CD14-positive monocyte (primary cell): ENCODE data around the gene ZNF865. TPM values are rescaled to one million over a fixed set of nuclear protein-coding genes. Genes with fewer than 3 reads are reported as not detected.

Experiments used
- DNase-seq, 3 donors: peaks; one replicate each; pipeline ENCODE4 v3.0.0-alpha.2; 2011 to 2022
- H2AFZ ChIP-seq: 2 replicates; pipeline ENCODE4 v1.6.0; 2012; ENCODE audit warnings: mild to moderate bottlenecking, low read depth, low read length, inconsistent platforms; ENCODE audit not compliant: insufficient read depth, poor library complexity, severe bottlenecking
- H3K27ac ChIP-seq, 2 donors: 1 replicate in 1 of 2; 2 replicates in 1 of 2; pipeline ENCODE4 v1.5.1; 2012 to 2013; ENCODE audit warnings: low read length in 2 of 2, control low read depth in 1 of 2, inconsistent platforms in 1 of 2, low read depth in 1 of 2, mild to moderate bottlenecking in 1 of 2
- H3K27me3 ChIP-seq, 2 donors: one replicate each; pipeline versions ENCODE4 v1.6.0 to v1.6.1; 2011 to 2013; ENCODE audit warnings: low read length in 2 of 2; ENCODE audit not compliant: control insufficient read depth in 2 of 2, insufficient read depth in 2 of 2
- H3K36me3 ChIP-seq, 2 donors: replicated peaks in 1 of 2; 1 replicate in 1 of 2; 2 replicates in 1 of 2; pipeline versions ENCODE4 v1.5.1 to v1.6.1; 2012 to 2013; ENCODE audit warnings: low read length in 2 of 2, control low read depth in 1 of 2, inconsistent platforms in 1 of 2, mild to moderate bottlenecking in 1 of 2; ENCODE audit not compliant: insufficient read depth in 2 of 2, control insufficient read depth in 1 of 2
- H3K4me1 ChIP-seq, 2 donors: 1 replicate in 1 of 2; 2 replicates in 1 of 2; pipeline versions ENCODE4 v1.5.1 to v1.6.1; 2012 to 2013; ENCODE audit warnings: low read length in 2 of 2, control low read depth in 1 of 2, inconsistent platforms in 1 of 2, mild to moderate bottlenecking in 1 of 2, moderate library complexity in 1 of 2; ENCODE audit not compliant: insufficient read depth in 2 of 2, control insufficient read depth in 1 of 2
- H3K4me2 ChIP-seq: replicated peaks from 2 replicates; pipeline ENCODE3; 2012; ENCODE audit warnings: low read length, moderate library complexity, mild to moderate bottlenecking; ENCODE audit not compliant: poor library complexity, severe bottlenecking; ENCODE audit errors: extremely low read depth
- H3K4me3 ChIP-seq, 3 experiments: fragments of 200-600 bp in 1 of 3; sonication (generic) in 1 of 3; replicated peaks in 1 of 3; 1 replicate in 2 of 3; 2 replicates in 1 of 3; pipeline ENCODE4 v1.5.1; 2011 to 2013; ENCODE audit warnings: low read length in 3 of 3, mild to moderate bottlenecking in 3 of 3, control low read depth in 2 of 3, low read depth in 2 of 3, inconsistent platforms in 1 of 3, moderate library complexity in 1 of 3
- H3K79me2 ChIP-seq: 2 replicates; pipeline ENCODE4 v1.6.0; 2012; ENCODE audit warnings: mild to moderate bottlenecking, control low read depth, inconsistent platforms, low read length, moderate library complexity; ENCODE audit not compliant: insufficient read depth
- H3K9ac ChIP-seq: 2 replicates; pipeline ENCODE4 v1.6.0; 2017; ENCODE audit warnings: low read length, mild to moderate bottlenecking; ENCODE audit not compliant: insufficient read depth, poor library complexity, severe bottlenecking
- H3K9me3 ChIP-seq, 2 donors: replicated peaks in 1 of 2; 1 replicate in 1 of 2; 2 replicates in 1 of 2; pipeline versions ENCODE4 v1.5.1 to v1.6.1; 2012 to 2013; ENCODE audit warnings: low read length in 2 of 2, control low read depth in 1 of 2; ENCODE audit not compliant: control insufficient read depth in 1 of 2, insufficient read depth in 1 of 2
- H4K20me1 ChIP-seq: 2 replicates; pipeline ENCODE4 v1.6.0; 2012; ENCODE audit warnings: mild to moderate bottlenecking, low read length, control low read depth, moderate library complexity; ENCODE audit not compliant: insufficient read depth
- H3K27ac Mint-ChIP-seq, 7 donors: one replicate each; pipeline ENCODE4 v1.8.0; 2020; ENCODE audit warnings: mild to moderate bottlenecking in 7 of 7, mixed read lengths in 7 of 7, moderate library complexity in 6 of 7, inconsistent platforms in 2 of 7
- H3K27me3 Mint-ChIP-seq, 3 donors: one replicate each; pipeline ENCODE4 v1.8.0; 2021 to 2022; ENCODE audit warnings: low read depth in 3 of 3, mild to moderate bottlenecking in 3 of 3, mixed read lengths in 3 of 3, moderate library complexity in 3 of 3, inconsistent platforms in 1 of 3
- H3K36me3 Mint-ChIP-seq, 2 donors: one replicate each; pipeline ENCODE4 v1.8.0; 2020; ENCODE audit warnings: mixed read lengths in 2 of 2, inconsistent platforms in 1 of 2, mild to moderate bottlenecking in 1 of 2
- H3K4me1 Mint-ChIP-seq: one replicate; pipeline ENCODE4 v1.8.0; 2020; ENCODE audit warnings: mild to moderate bottlenecking, mixed read lengths
- H3K4me3 Mint-ChIP-seq, 2 donors: one replicate each; pipeline ENCODE4 v1.8.0; 2020; ENCODE audit warnings: mild to moderate bottlenecking in 2 of 2, mixed read lengths in 2 of 2, moderate library complexity in 1 of 2
- H3K9me3 Mint-ChIP-seq, 7 donors: one replicate each; pipeline ENCODE4 v1.8.0; 2020 to 2022; ENCODE audit warnings: mixed read lengths in 7 of 7, mild to moderate bottlenecking in 6 of 7, moderate library complexity in 6 of 7, inconsistent platforms in 2 of 7
- CTCF ChIP-seq: fragments of 200-600 bp; IDR thresholded peaks from one replicate; pipeline ENCODE4 v1.8.0; 2022; ENCODE audit warnings: antibody characterized with exemption, mild to moderate bottlenecking
- WGBS: methylation state at CpG from one replicate; pipeline ENCODE4 v1.1.5; 2013; ENCODE audit warnings: missing lambda C conversion rate; ENCODE audit not compliant: insufficient coverage; 5-methylcytosine and 5-hydroxymethylcytosine counted together
- intact Hi-C, 2 donors: fragments of 100-400 bp; cut with micrococcal nuclease; formaldehyde crosslinking; loops; one replicate each; pipeline versions ENCODE4 v1.15.0 to v1.15.1; 2023
- polyA plus RNA-seq, 3 donors: library from polyadenylated mRNA; depleted of rRNA in 1 of 3; unstranded in 2 of 3; stranded (reverse) in 1 of 3; fragments of 300-500 nt in 2 of 3; fragments of >200 nt in 1 of 3; fragmentation: Illumina TruSeq in 2 of 3; gene quantifications; 1 replicate in 2 of 3; 2 replicates in 1 of 3; pipeline ENCODE4 v1.2.3, GENCODE V29; 2012 to 2021

Gene ZNF865
- polyA plus RNA-seq, 3 donors, result 0.03 to 6.0 (median 0.07) TPM

DNA sequence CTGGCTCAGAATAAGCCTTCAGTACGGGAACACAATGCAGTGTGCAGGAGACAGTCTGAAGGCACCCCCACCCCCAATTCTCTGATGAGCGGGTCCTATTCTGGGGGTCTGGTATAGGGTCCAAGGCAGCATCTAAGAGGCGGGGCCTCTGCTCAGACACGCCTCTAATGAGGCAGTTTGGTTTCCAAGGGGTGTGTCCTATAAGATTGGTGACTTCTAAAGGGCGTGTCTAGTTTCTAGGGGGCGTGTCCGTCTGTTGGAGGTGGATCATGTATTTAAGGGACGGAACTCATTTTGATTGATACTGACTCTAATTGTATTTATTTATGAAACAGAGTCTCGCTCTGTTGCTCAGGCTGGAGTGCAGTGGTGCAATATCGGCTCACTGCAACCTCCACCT, 14.8 kb upstream of the ZNF865 start:
- Mint-ChIP-seq H3K27ac (no peak overlapping the region), H3K9me3 (peaks cover 3 to 14% (median 5%) of the 10 kb centered on the region in 7 donors), H3K36me3 (peaks cover 15 to 24% of the 10 kb centered on the region in 2 donors), H3K4me3 (no peak overlapping the region), H3K4me1 (peaks cover 16% of the 10 kb centered on the region), H3K27me3 (peaks cover 13 to 21% (median 19%) of the 10 kb centered on the region in 3 donors)
- Histone ChIP-seq H3K36me3 (peaks cover 14 to 20% of the 10 kb centered on the region in 2 donors), H3K9ac (no peak overlapping the region), H3K9me3 (peaks cover 0 to 4% of the 10 kb centered on the region in 2 donors), H3K79me2 (no peaks in the 10 kb centered on the region), H3K27ac (no peak overlapping the region), H3K27me3 (peaks cover 7 to 16% of the 10 kb centered on the region in 2 donors), H3K4me2 (no peak overlapping the region), H3K4me3 (no peak overlapping the region), H2AFZ (no peak overlapping the region), H3K4me1 (peaks cover 10 to 20% of the 10 kb centered on the region in 2 donors), H4K20me1 (no peaks in the 10 kb centered on the region)
- TF ChIP-seq CTCF, result no peak
- 90% methylated on average over 2 of the region's 10 CpGs for WGBS
- intact Hi-C loops, result no loop called here
- DNase-seq, result no peak

DNA sequence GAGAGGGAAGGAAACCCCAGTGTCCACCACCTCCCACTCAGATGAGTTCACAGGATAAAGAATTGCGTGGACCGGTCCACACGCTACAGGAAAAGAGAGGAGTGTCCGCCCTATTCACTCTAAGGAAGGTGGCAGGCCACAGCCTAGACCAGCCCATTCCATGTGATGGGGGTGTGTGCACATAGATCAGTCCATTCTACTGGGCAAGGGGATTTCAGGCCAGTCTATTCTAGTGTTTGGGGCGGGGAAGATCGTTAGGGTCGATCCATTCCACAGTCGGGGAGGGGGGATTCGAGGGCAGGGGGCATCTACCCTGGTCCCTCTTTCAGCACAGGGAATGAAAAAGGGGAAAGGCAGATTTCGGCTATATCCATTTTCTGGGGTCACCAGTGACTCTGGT, 13.9 kb upstream of the ZNF865 start:
- peaks cover 10% of the 10 kb centered on the region in 2 donors for H3K4me1 ChIP-seq
- intact Hi-C loops, result no loop called here
- no peak overlapping the region for H3K9ac ChIP-seq
- WGBS, result 94% methylated on average over 3 of the region's 10 CpGs
- H3K27me3 Mint-ChIP-seq, result peaks cover 5 to 12% (median 10%) of the 10 kb centered on the region in 3 donors
- no peak overlapping the region for H2AFZ ChIP-seq
- H3K4me2 ChIP-seq, result no peak overlapping the region
- peaks cover 0 to 10% of the 10 kb centered on the region in 2 donors for H3K9me3 ChIP-seq
- H3K27ac ChIP-seq, result no peak overlapping the region
- H3K27ac Mint-ChIP-seq, result no peak overlapping the region
- H3K9me3 Mint-ChIP-seq, result peaks cover 4 to 15% (median 11%) of the 10 kb centered on the region in 7 donors
- no peaks in the 10 kb centered on the region for H4K20me1 ChIP-seq
- H3K36me3 ChIP-seq, result peaks cover 21 to 29% of the 10 kb centered on the region in 2 donors
- H3K4me3 ChIP-seq, result no peak overlapping the region
- peaks cover 9% of the 10 kb centered on the region for H3K4me1 Mint-ChIP-seq
- H3K79me2 ChIP-seq, result no peaks in the 10 kb centered on the region
- H3K36me3 Mint-ChIP-seq, result peaks cover 24 to 34% of the 10 kb centered on the region in 2 donors
- peaks cover 0 to 6% of the 10 kb centered on the region in 2 donors for H3K27me3 ChIP-seq
- DNase-seq, result no peak
- TF ChIP-seq CTCF, result no peak
- no peak overlapping the region for H3K4me3 Mint-ChIP-seq
